ENCODE results near the gene TRAPPC8.

GRCh38 chr18:31821545-31822171 is 121.3 kb downstream of the TRAPPC8 start:
- no peak for TF ChIP-seq ZFX (IDR thresholded peaks at IDR 0.05; ENCODE audit: borderline replicate concordance)
- TF ChIP-seq CTCF (IDR thresholded peaks at IDR 0.05): no peak

Measured in 22Rv1 (cell line).